Measurements from ENCODE around the gene DDIT3. TPM values are rescaled to one million over a fixed set of nuclear protein-coding genes. Genes with fewer than 3 reads are reported as not detected.

Gene DDIT3
- total RNA-seq, 1 experiment from 2014 or later, result 84.7 TPM

- TF ChIP-seq RAD21 (IDR thresholded peaks at IDR 0.05; ENCODE audit: low read depth), result no peak
- TF ChIP-seq SIN3A (IDR thresholded peaks at IDR 0.05; ENCODE audit: low read depth), result peak; percentile 26; the same call in 1 of the 2 replicates
- TF ChIP-seq SP1 (IDR thresholded peaks at IDR 0.05; ENCODE audit: low read depth), result peak; percentile 63; the same call in 1 of the 2 replicates
- no peak for TF ChIP-seq CEBPB (IDR thresholded peaks at IDR 0.05; ENCODE audit: low read depth)
- no peak for TF ChIP-seq REST (IDR thresholded peaks at IDR 0.05; ENCODE audit: low read depth)
Observed at GRCh38 chr12:57546438-57547287, 26.3 kb upstream of the DDIT3 start, which contains the start of gene DCTN2 (continued).

- Histone ChIP-seq H3K9me2 (ENCODE audit: insufficient read depth) (no peaks in the 10 kb centered on the region), H3K4me2 (ENCODE audit: low read length) (peak overlapping the region; percentile 76), H3K4me1 (ENCODE audit: control insufficient read depth in 1 of 2, insufficient read depth in 2 of 2, low read length in 2 of 2) (peaks cover 9 to 28% of the 10 kb centered on the region in 2 experiments), H3K9me3 (ENCODE audit: control insufficient read depth in 1 of 2, insufficient read depth in 1 of 2, low read depth in 1 of 2, low read length in 2 of 2) (no peaks in the 10 kb centered on the region), H3K4me3 (replicated peaks in 1 of 2; ENCODE audit: low read depth in 1 of 2, low read length in 2 of 2) (peak overlapping the region; percentile 78 to 92), H3K79me2 (ENCODE audit: insufficient read depth, low read length) (peaks cover 24% of the 10 kb centered on the region), H3K36me3 (ENCODE audit: control insufficient read depth in 1 of 2, insufficient read depth in 2 of 2, low read length in 2 of 2) (peaks cover 3 to 4% of the 10 kb centered on the region in 2 experiments; a peak in 2 of 4 replicates), H3K27ac (ENCODE audit: low read depth, low read length) (peak overlapping the region; percentile 67), H3K9ac (ENCODE audit: low read length) (peak overlapping the region; percentile 83), H4K20me1 (ENCODE audit: insufficient read depth) (no peaks in the 10 kb centered on the region), H2AFZ (ENCODE audit: low read depth, low read length, poor library complexity, severe bottlenecking) (no peak overlapping the region), H3K27me3 (ENCODE audit: insufficient read depth, low read length) (no peaks in the 10 kb centered on the region)
- CTCF ChIA-PET, result interaction anchor here (0.7 kb wide), 1 partner anchor 23 kb away, joined by 3 read pairs; no protein-coding TSS in a partner anchor
- RAD21 ChIA-PET (ENCODE audit: low non-redundant PET in 1 of 2, low total read pairs in 2 of 2, uncharacterized antibody in 2 of 2, unreplicated experiment in 2 of 2), result interaction anchor here in 1 of 2 experiments (1.0 kb wide), 1 partner anchor 37 kb away, joined by 3 read pairs; no protein-coding TSS in a partner anchor
- DNase-seq (ENCODE audit: low read depth, low spot score) (no peak), ATAC-seq (no peak)
- POLR2A ChIA-PET, result interaction anchor here (1.0 to 2.5 kb wide), 4 partner anchors 13 to 44 kb away, joined by 4 to 8 read pairs (median 4); no protein-coding TSS in a partner anchor
- no TSS peak for BruUV-seq (replicated peaks)
- TF ChIP-seq POLR2A (IDR thresholded peaks at IDR 0.05; ENCODE audit: borderline replicate concordance, extremely low read depth, insufficient read depth, insufficient read length) (no peak), CBX3 (IDR thresholded peaks at IDR 0.05; ENCODE audit: low read depth) (no peak), REST (IDR thresholded peaks at IDR 0.05; ENCODE audit: low read depth) (no peak), ZFX (IDR thresholded peaks at IDR 0.05) (no peak), SP1 (IDR thresholded peaks at IDR 0.05; ENCODE audit: low read depth) (no peak), EGR1 (IDR thresholded peaks at IDR 0.05; ENCODE audit: low read depth) (no peak), SIN3A (IDR thresholded peaks at IDR 0.05; ENCODE audit: low read depth) (peak; percentile 45; the same call in 1 of the 2 replicates)
- intact Hi-C loops (cut with micrococcal nuclease), result no loop called here
Observed at GRCh38 chr12:57545809-57546437, 25.6 kb upstream of the DDIT3 start.

Measured in HCT116 (cell line).